Right lobe of liver (tissue), 6 donors: ENCODE results near the gene LILRA5. TPM values are rescaled to one million over a fixed set of nuclear protein-coding genes. Genes with fewer than 3 reads are reported as not detected.

ENCODE experiments used
- ATAC-seq, 4 donors: fragments of 200-7000 bp; cut with Tn5 transposase; one replicate each; pipeline ENCODE4 v1.9.1; 2020; ENCODE audit warnings: mild to moderate bottlenecking in 4 of 4, moderate library complexity in 4 of 4
- DNase-seq, 3 donors: peaks; one replicate each; pipeline ENCODE4 v3.0.0-alpha.2; 2020
- H3K27ac ChIP-seq, 3 donors: fragments of 200-600 bp; one replicate each; pipeline ENCODE4 v1.8.0; 2022
- H3K27me3 ChIP-seq, 2 donors: fragments of 200-600 bp; one replicate each; pipeline ENCODE4 v1.8.0; 2022
- H3K36me3 ChIP-seq, 4 donors: fragments of 200-600 bp; sonication (generic) in 1 of 4; one replicate each; pipeline versions ENCODE4 v1.5.1 to v1.8.0; 2017 to 2022; ENCODE audit warnings: control low read depth in 1 of 4
- H3K4me1 ChIP-seq, 4 donors: fragments of 200-600 bp; sonication (generic) in 1 of 4; one replicate each; pipeline versions ENCODE4 v1.5.1 to v1.8.0; 2017 to 2022; ENCODE audit warnings: control low read depth in 1 of 4
- H3K4me3 ChIP-seq, 3 donors: fragments of 200-600 bp; one replicate each; pipeline ENCODE4 v1.8.0; 2022
- H3K9me3 ChIP-seq, 4 donors: fragments of 200-600 bp; sonication (generic) in 1 of 4; one replicate each; pipeline versions ENCODE4 v1.5.1 to v1.8.0; 2017 to 2022; ENCODE audit warnings: control low read depth in 1 of 4
- POLR2A ChIP-seq: fragments of 450-650 bp; IDR thresholded peaks from one replicate; pipeline ENCODE4 v1.6.1; 2017; ENCODE audit warnings: antibody characterized with exemption, mild to moderate bottlenecking
- WGBS: methylation state at CpG from one replicate; pipeline ENCODE4 v1.1.6; 2018; ENCODE audit warnings: low coverage, low lambda C conversion rate; ENCODE audit not compliant: insufficient coverage; ENCODE audit errors: missing lambda C conversion rate; 5-methylcytosine and 5-hydroxymethylcytosine counted together
- intact Hi-C, 2 donors: fragments of 100-400 bp; cut with DNase I; formaldehyde crosslinking; loops; one replicate each; pipeline versions ENCODE4 v1.11.2 to v1.14.1; 2022
- total RNA-seq, 6 experiments: library from RNA; depleted of rRNA in 2 of 6; stranded (reverse); fragments of >200 nt in 2 of 6; fragmentation: NEBNext Ultra II Directional in 3 of 6; extraction: Animal tissue kit (Norgen Biotek cat#: 25700) in 3 of 6; gene quantifications; one replicate each; pipeline versions ENCODE4 v1.1.0 to v1.2.4, GENCODE V29; 2016 to 2023
- TF ChIP-seq, protein P1 (sequence below), 4 donors: fragments of 200-600 bp in 3 of 4; fragments of 450-650 bp in 1 of 4; IDR thresholded peaks; one replicate each; pipeline versions ENCODE4 v1.5.1 to v1.8.0; 2016 to 2022; ENCODE audit warnings: antibody characterized with exemption in 4 of 4, mild to moderate bottlenecking in 2 of 4
- donor health status: DM: no; HTN: yes; CAD: no.
- donor health status: DM: no; HTN: no; CAD: no.
- donor health status: DM: no; HTN: no; CAD: no.
- donor health status: DM: no; HTN: yes; CAD: no.
- donor health status: DM: no; HTN: yes; CAD: no.

Gene LILRA5
- total RNA-seq, 6 experiments from 2014 or later, result 0.98 to 4.3 (median 1.9) TPM

DNA sequence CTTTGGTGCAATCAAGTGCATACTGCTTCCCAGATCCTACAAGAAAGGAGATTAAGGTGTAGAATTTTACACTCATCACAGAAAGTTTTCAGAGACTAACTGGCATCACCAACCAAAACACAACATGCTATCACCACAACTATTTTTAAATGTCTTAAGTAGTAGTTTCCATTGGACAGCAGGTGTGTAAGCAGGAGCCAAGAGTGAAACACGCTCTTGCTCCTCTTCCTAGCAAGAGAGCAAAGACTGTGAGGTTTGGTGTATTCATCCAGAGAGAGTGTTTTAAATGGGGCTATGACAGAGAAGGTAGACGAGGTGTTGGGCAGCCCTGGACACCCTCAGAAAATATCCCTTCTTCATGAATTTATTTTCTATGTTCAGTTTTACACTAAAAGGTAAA is 38.5 kb upstream of the LILRA5 start:
- Histone ChIP-seq H3K9me3 (no peaks in the 10 kb centered on the region), H3K4me1 (no peaks in the 10 kb centered on the region), H3K27ac (no peak overlapping the region), H3K36me3 (no peaks in the 10 kb centered on the region), H3K27me3 (no peaks in the 10 kb centered on the region), H3K4me3 (no peak overlapping the region)
- 25% methylated on average over 2 of the region's 2 CpGs for WGBS
- no peak for TF ChIP-seq POLR2A
- TF ChIP-seq, protein P1, sequence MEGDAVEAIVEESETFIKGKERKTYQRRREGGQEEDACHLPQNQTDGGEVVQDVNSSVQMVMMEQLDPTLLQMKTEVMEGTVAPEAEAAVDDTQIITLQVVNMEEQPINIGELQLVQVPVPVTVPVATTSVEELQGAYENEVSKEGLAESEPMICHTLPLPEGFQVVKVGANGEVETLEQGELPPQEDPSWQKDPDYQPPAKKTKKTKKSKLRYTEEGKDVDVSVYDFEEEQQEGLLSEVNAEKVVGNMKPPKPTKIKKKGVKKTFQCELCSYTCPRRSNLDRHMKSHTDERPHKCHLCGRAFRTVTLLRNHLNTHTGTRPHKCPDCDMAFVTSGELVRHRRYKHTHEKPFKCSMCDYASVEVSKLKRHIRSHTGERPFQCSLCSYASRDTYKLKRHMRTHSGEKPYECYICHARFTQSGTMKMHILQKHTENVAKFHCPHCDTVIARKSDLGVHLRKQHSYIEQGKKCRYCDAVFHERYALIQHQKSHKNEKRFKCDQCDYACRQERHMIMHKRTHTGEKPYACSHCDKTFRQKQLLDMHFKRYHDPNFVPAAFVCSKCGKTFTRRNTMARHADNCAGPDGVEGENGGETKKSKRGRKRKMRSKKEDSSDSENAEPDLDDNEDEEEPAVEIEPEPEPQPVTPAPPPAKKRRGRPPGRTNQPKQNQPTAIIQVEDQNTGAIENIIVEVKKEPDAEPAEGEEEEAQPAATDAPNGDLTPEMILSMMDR (IDR thresholded peaks at IDR 0.05), result no peak
- DNase-seq (no peak), ATAC-seq (no peak)
- intact Hi-C loops, result no loop called here

DNA sequence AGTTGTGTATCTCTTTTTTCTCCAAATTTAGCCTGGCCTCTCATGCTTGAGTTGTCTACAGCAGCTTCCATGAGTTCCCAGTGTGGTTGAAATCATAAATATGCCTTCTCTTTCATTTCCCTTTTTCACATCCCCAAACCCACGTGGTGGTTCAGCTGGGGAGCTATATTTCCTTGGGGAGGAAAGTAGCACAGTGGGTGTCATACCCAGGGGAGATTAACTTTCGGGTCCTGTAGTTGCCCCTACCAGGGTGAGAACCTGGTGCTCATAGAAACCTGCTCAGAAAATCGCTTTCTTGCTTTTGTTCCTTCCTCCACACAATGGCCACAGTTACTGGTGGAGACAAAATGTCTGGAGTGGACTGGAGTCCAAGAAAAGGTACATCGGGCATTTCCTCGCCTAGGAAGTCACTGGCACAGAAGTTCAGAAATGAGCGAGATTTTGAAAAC is 33.0 kb upstream of the LILRA5 start:
- H3K27me3 ChIP-seq, result peaks cover 0 to 3% of the 10 kb centered on the region in 2 donors
- no peak overlapping the region for H3K4me3 ChIP-seq
- ATAC-seq (peak; percentile 17 to 65 (median 42)), DNase-seq (no peak)
- no peaks in the 10 kb centered on the region for H3K9me3 ChIP-seq
- no peaks in the 10 kb centered on the region for H3K4me1 ChIP-seq
- WGBS, result 67% methylated on average over 6 of the region's 6 CpGs
- TF ChIP-seq POLR2A, result no peak
- TF ChIP-seq, protein P1 (IDR thresholded peaks at IDR 0.05), result no peak
- intact Hi-C loops, result no loop called here
- no peaks in the 10 kb centered on the region for H3K36me3 ChIP-seq
- H3K27ac ChIP-seq, result no peak overlapping the region

DNA sequence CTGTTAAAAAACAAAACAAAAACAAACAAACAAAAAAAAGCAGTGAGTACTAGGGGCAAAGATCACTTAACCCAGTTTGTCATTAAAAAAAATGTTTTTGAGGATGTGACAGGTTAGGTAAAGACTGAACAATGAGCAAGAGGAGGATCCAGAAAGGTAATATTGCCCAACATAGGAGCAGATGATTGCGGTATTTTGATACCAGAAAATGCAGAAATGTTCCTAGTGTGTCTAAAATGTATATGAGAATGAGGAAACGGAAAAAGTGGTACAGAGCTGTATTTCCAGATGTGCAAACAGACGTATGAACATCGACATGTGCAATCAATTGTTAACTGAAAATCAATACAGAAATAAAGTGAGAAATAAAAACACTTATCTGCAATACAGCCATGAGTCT is 30.9 kb upstream of the LILRA5 start:
- 19% methylated on average over 4 of the region's 4 CpGs for WGBS
- intact Hi-C loops, result no loop called here

DNA sequence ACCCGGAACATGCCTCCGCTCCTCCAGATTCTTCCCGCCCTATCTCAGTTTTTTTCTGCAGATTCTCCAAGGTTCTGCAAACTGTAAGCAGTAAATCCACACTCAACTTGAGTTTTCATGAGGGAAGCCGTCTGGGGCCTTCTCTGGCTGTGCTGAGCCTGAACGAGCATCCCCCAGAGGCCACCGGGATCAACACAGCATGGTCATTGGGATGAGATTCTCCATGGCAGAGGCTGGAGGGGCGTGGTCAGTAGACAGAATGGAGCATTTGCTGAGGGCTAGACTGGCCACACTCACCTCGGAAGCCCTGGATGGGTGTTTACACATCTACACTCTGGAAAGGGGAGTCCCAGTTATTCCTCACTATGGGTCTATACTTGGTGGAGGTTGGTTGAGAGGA is 28.3 kb upstream of the LILRA5 start:
- Histone ChIP-seq H3K9me3 (no peaks in the 10 kb centered on the region), H3K36me3 (no peaks in the 10 kb centered on the region), H3K27me3 (peaks cover 0 to 2% of the 10 kb centered on the region in 2 donors), H3K4me1 (no peaks in the 10 kb centered on the region), H3K4me3 (no peak overlapping the region), H3K27ac (no peak overlapping the region)
- TF ChIP-seq, protein P1 (IDR thresholded peaks at IDR 0.05), result no peak
- TF ChIP-seq POLR2A, result no peak
- DNase-seq (peak in 1 of 3 donors; percentile 27), ATAC-seq (no peak)
- 56% methylated on average over 8 of the region's 8 CpGs for WGBS
- intact Hi-C loops, result no loop called here

More for the DNA sequence above, 30.9 kb upstream of the LILRA5 start:
- Histone ChIP-seq H3K27ac (no peak overlapping the region), H3K4me1 (no peaks in the 10 kb centered on the region), H3K9me3 (no peaks in the 10 kb centered on the region), H3K36me3 (no peaks in the 10 kb centered on the region), H3K27me3 (peaks cover 0 to 3% of the 10 kb centered on the region in 2 donors), H3K4me3 (no peak overlapping the region)
- no peak for DNase-seq
- TF ChIP-seq POLR2A, result no peak
- TF ChIP-seq, protein P1 (IDR thresholded peaks at IDR 0.05), result no peak
- no peak for ATAC-seq
